ENCODE results near the gene PGF. TPM values are rescaled to one million over a fixed set of nuclear protein-coding genes. Genes with fewer than 3 reads are reported as not detected.
A peak's percentile ranks its signal among the peaks of the same experiment; 100 is the strongest.

Gene PGF
- total and polyA plus RNA-seq, 2 of the 13 experiments (the other 11 are each of a cell fraction or from before 2014, with no cell fraction given), result 10.7 to 27.5 TPM

DNA sequence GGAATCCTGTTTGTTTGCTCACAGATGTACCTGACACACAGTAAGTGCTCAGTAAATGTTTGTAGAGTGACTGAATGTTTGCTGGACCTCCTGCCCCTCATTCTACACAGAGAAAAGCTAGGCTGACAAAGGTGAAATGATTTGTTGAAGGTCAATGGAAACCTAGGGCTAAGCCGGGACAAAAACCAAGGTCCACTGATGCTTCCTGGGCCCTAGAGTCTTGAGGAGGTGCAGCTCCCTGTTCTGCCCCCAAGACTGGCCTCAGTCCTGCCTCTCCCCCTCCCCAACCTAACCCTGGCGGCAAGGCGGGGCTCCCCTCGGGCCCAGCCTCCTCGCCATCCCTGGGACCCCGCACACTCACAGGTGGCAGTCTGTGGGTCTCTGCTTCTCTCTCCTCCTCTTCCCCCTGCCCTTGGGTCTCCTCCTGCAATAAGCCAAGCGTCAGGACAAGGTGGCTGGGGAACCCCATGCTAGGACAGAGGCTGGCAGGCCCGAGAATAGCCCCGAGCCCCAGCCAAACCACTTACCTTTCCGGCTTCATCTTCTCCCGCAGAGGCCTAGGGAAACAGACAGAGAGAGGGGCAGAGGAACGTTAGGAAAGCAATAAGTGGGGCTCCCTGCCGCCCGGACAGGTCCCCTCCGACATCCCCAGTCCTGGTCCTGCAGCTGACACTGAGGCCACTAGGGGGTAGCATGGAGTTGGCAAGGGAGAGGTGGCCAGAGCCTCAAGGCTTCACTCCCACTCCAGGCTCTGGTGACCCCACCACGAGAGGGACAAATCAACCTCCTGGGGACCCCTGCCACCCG, 9.3 kb downstream of the PGF start (continued):
- TF ChIP-seq, protein P1, sequence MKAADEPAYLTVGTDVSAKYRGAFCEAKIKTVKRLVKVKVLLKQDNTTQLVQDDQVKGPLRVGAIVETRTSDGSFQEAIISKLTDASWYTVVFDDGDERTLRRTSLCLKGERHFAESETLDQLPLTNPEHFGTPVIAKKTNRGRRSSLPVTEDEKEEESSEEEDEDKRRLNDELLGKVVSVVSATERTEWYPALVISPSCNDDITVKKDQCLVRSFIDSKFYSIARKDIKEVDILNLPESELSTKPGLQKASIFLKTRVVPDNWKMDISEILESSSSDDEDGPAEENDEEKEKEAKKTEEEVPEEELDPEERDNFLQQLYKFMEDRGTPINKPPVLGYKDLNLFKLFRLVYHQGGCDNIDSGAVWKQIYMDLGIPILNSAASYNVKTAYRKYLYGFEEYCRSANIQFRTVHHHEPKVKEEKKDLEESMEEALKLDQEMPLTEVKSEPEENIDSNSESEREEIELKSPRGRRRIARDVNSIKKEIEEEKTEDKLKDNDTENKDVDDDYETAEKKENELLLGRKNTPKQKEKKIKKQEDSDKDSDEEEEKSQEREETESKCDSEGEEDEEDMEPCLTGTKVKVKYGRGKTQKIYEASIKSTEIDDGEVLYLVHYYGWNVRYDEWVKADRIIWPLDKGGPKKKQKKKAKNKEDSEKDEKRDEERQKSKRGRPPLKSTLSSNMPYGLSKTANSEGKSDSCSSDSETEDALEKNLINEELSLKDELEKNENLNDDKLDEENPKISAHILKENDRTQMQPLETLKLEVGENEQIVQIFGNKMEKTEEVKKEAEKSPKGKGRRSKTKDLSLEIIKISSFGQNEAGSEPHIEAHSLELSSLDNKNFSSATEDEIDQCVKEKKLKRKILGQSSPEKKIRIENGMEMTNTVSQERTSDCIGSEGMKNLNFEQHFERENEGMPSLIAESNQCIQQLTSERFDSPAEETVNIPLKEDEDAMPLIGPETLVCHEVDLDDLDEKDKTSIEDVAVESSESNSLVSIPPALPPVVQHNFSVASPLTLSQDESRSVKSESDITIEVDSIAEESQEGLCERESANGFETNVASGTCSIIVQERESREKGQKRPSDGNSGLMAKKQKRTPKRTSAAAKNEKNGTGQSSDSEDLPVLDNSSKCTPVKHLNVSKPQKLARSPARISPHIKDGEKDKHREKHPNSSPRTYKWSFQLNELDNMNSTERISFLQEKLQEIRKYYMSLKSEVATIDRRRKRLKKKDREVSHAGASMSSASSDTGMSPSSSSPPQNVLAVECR (CRISPR knock-in tag; IDR thresholded peaks at IDR 0.05; ENCODE audit: borderline replicate concordance), result peak; percentile 40; the same call in 1 of the 2 replicates
- TF ChIP-seq ZNF44 (CRISPR knock-in tag; IDR thresholded peaks at IDR 0.05), result no peak
- no peak for TF ChIP-seq ZNF30 (CRISPR knock-in tag; IDR thresholded peaks at IDR 0.05)
- TF ChIP-seq ZNF234 (CRISPR knock-in tag; conservative IDR thresholded peaks at IDR 0.05), result no peak
- TF ChIP-seq ZNF564 (CRISPR knock-in tag; IDR thresholded peaks at IDR 0.05), result no peak
- no peak; the same call in 1 of the 2 replicates for TF ChIP-seq ZNF768 (CRISPR knock-in tag; IDR thresholded peaks at IDR 0.05)
- TF ChIP-seq EEA1 (CRISPR knock-in tag; IDR thresholded peaks at IDR 0.05; ENCODE audit: borderline replicate concordance), result no peak
- TF ChIP-seq ARHGAP35 (CRISPR knock-in tag; IDR thresholded peaks at IDR 0.05; ENCODE audit: borderline replicate concordance), result no peak
- TF ChIP-seq SP5 (CRISPR knock-in tag; IDR thresholded peaks at IDR 0.05; ENCODE audit: borderline replicate concordance, low read depth), result peak; percentile 47; the same call in 1 of the 2 replicates
- no peak for TF ChIP-seq RBM22 (optimal IDR thresholded peaks at IDR 0.05; ENCODE audit: low read length)
- peak; percentile 44; the same call in 1 of the 2 replicates for TF ChIP-seq ETV5 (CRISPR knock-in tag; IDR thresholded peaks at IDR 0.05; ENCODE audit: borderline replicate concordance)
- no peak for TF ChIP-seq HNRNPH1 (optimal IDR thresholded peaks at IDR 0.05; ENCODE audit: low read depth, low read length)
- no peak for TF ChIP-seq ZNF34 (CRISPR knock-in tag; IDR thresholded peaks at IDR 0.05; ENCODE audit: borderline replicate concordance)
- no peak; the same call in 1 of the 2 replicates for TF ChIP-seq FOXK1 (CRISPR knock-in tag; IDR thresholded peaks at IDR 0.05; ENCODE audit: borderline replicate concordance, low read depth)
- TF ChIP-seq ZSCAN29 (CRISPR knock-in tag; conservative IDR thresholded peaks at IDR 0.05), result no peak; the same call in 1 of the 2 replicates
- TF ChIP-seq XRCC5 (optimal IDR thresholded peaks at IDR 0.05; ENCODE audit: low read length), result peak; percentile 65
- no peak for TF ChIP-seq NBN (conservative IDR thresholded peaks at IDR 0.05)
- no peak for TF ChIP-seq MED8 (CRISPR knock-in tag; IDR thresholded peaks at IDR 0.05; ENCODE audit: insufficient replicate concordance)
- no peak for TF ChIP-seq ZSCAN9 (CRISPR knock-in tag; IDR thresholded peaks at IDR 0.05; ENCODE audit: borderline replicate concordance)
- TF ChIP-seq, protein P2, sequence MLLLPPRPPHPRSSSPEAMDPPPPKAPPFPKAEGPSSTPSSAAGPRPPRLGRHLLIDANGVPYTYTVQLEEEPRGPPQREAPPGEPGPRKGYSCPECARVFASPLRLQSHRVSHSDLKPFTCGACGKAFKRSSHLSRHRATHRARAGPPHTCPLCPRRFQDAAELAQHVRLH (CRISPR knock-in tag; IDR thresholded peaks at IDR 0.05; ENCODE audit: borderline replicate concordance, low read depth), result no peak
- TF ChIP-seq HNRNPK (IDR thresholded peaks at IDR 0.05; ENCODE audit: low read depth, low read length, poor library complexity, severe bottlenecking), result no peak
- TF ChIP-seq, protein P3, sequence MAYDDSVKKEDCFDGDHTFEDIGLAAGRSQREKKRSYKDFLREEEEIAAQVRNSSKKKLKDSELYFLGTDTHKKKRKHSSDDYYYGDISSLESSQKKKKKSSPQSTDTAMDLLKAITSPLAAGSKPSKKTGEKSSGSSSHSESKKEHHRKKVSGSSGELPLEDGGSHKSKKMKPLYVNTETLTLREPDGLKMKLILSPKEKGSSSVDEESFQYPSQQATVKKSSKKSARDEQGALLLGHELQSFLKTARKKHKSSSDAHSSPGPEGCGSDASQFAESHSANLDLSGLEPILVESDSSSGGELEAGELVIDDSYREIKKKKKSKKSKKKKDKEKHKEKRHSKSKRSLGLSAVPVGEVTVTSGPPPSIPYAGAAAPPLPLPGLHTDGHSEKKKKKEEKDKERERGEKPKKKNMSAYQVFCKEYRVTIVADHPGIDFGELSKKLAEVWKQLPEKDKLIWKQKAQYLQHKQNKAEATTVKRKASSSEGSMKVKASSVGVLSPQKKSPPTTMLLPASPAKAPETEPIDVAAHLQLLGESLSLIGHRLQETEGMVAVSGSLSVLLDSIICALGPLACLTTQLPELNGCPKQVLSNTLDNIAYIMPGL (CRISPR knock-in tag; IDR thresholded peaks at IDR 0.05; ENCODE audit: borderline replicate concordance in 1 of 2, low read depth in 1 of 2), result peak in 1 of 2 experiments; percentile 33; a peak in 2 of 4 replicates
- TF ChIP-seq ZNF772 (CRISPR knock-in tag; IDR thresholded peaks at IDR 0.05), result no peak
- no peak for TF ChIP-seq ZFP90 (CRISPR knock-in tag; IDR thresholded peaks at IDR 0.05; ENCODE audit: borderline replicate concordance)
